Natural killer cell treated with Interleukin-12 subunit alpha and Interleukin-12 subunit beta and Interleukin-15 and Interleukin-18, amount 100 ng/mL, for 72 hours (primary cell): ENCODE measurements around the gene PFN3. TPM values are rescaled to one million over a fixed set of nuclear protein-coding genes. Genes with fewer than 3 reads are reported as not detected.
A peak's percentile ranks its signal among the peaks of the same experiment; 100 is the strongest.
"Not testable (repeated sequence)": the region's sequence is repeated elsewhere in the genome, so short reads cannot be mapped to it uniquely, and the experiment has no call there.

Source experiments
- ATAC-seq, 2 donors: fragments of 150-1000 bp; cut with Tn5 transposase in 1 of 2; sonication (Bioruptor Pico), chemical (Tn5 transposase) in 1 of 2; 2 replicates each; pipeline ENCODE4 v1.10.0; 2021
- DNase-seq: peaks from one replicate; pipeline ENCODE4 v3.0.0; 2022; ENCODE audit warnings: low spot score
- H3K27ac Mint-ChIP-seq, 2 donors: 1 replicate in 1 of 2; 2 replicates in 1 of 2; pipeline ENCODE4 v1.8.0; 2022; ENCODE audit warnings: mixed read lengths in 2 of 2, mild to moderate bottlenecking in 1 of 2, moderate library complexity in 1 of 2
- H3K27me3 Mint-ChIP-seq, 2 donors: 1 replicate in 1 of 2; 2 replicates in 1 of 2; pipeline ENCODE4 v1.8.0; 2022; ENCODE audit warnings: mixed read lengths in 2 of 2
- H3K36me3 Mint-ChIP-seq: one replicate; pipeline ENCODE4 v1.8.0; 2022; ENCODE audit warnings: mixed read lengths
- H3K4me1 Mint-ChIP-seq, 2 donors: 1 replicate in 1 of 2; 2 replicates in 1 of 2; pipeline ENCODE4 v1.8.0; 2022; ENCODE audit warnings: low read depth in 2 of 2, mixed read lengths in 2 of 2, mild to moderate bottlenecking in 1 of 2
- H3K4me3 Mint-ChIP-seq: one replicate; pipeline ENCODE4 v1.8.0; 2022; ENCODE audit warnings: mixed read lengths
- H3K9me3 Mint-ChIP-seq: 2 replicates; pipeline ENCODE4 v1.8.0; 2022; ENCODE audit warnings: mixed read lengths
- total RNA-seq, 2 donors: library from RNA; stranded (reverse); gene quantifications; one replicate each; pipeline ENCODE4 v1.2.3, GENCODE V29; 2022

PFN3 gene
- total RNA-seq, 2 donors from 2014 or later = not detected

DNA sequence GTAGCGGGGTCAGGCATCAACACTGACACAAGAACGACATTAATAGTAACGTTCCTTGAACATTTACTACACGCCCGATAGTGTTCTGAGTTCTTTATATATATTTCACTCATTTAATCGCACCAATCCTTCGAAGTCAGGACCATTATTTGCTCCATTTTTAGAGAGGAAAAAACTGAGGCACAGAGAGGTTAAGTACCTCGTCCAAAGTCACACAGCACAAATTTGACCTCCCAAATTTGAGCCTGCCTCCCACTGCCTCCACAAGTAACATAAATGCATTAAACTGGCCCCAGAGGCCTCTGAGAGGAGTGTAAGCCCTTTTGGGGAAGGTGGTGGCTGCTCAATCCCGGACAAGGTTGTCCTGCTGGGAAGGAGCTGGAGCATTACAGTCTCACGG lies 36.9 kb downstream of the PFN3 start:
- no peaks in the 10 kb centered on the region for H3K27me3 Mint-ChIP-seq
- no peak for ATAC-seq
- DNase-seq = no peak
- H3K4me3 Mint-ChIP-seq = no peak overlapping the region
- H3K27ac Mint-ChIP-seq = peak overlapping the region in 1 of 2 donors; percentile 76
- H3K4me1 Mint-ChIP-seq = peaks cover 51 to 53% of the 10 kb centered on the region in 2 donors
- H3K36me3 Mint-ChIP-seq = no peaks in the 10 kb centered on the region
- no peaks in the 10 kb centered on the region for H3K9me3 Mint-ChIP-seq

DNA sequence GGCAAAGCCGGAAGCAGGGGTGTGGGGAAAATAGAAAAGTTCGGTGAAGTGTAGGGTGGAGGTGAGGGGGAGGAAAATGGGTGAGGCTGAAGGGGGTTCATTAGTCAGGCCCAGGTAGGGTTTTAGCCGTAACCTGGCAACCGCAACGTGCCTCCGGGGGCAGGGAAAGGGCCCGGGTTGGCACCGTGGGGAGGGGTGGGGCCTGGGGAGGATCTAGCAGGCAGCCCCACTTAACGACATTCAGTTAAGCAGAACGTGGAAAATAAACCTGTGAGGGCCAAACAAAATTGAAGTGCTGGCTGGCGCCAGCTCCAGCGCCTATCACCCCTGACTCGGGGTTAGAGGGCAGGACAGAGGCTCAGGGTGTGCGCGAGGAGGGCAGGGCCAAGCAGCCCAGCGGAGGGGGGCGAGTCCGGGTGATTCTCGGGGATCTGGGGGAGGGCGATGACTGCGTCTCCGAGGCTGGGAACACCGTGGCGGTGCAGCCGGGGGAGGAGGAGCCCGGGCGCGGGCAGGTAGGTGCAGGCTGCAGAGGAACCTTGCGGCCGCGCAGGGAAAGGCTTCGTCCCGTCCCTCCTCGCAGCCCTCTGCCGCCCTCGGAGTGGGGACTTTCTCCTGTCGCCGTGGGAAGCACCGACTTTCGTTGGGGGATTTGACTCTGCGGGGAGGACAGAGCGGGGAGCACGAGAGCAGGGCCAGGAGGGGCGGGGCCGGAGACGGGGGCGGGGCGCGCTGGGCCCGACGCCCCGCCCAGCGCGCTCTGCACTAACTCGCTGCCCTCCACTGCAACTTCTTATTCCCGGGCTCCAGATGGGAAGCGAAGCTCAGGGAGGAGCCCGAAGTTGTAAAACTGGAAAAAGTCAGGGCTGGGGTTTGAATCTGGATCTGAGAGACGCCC lies 37.6 kb downstream of the PFN3 start:
- Mint-ChIP-seq H3K27ac (peak overlapping the region; percentile 47 to 72), H3K27me3 (no peaks in the 10 kb centered on the region), H3K4me3 (peak overlapping the region; percentile 79), H3K4me1 (peaks cover 54 to 55% of the 10 kb centered on the region in 2 donors), H3K36me3 (no peaks in the 10 kb centered on the region), H3K9me3 (no peaks in the 10 kb centered on the region)
- ATAC-seq (peak; percentile 70 to 87), DNase-seq (peak; percentile 89)

DNA sequence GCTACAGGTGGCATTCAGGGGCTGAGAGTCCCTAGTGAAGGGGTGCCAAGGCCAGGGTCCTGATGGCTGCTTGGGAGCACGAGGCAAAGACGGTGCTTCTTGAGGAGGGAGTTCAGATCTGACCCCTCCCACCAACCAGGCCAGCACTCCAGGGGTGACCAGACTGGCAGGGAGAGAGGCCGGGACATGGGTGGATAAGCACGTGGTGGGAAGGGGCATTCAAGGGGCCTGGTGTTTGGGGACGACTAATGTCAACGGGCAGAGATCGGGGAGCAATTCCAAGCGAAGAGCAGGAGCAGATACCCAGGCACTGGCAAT lies 38.2 kb downstream of the PFN3 start:
- H3K36me3 Mint-ChIP-seq = no peaks in the 10 kb centered on the region
- ATAC-seq (no peak), DNase-seq (no peak)
- H3K9me3 Mint-ChIP-seq = no peaks in the 10 kb centered on the region
- H3K4me3 Mint-ChIP-seq = peak overlapping the region; percentile 79
- no peaks in the 10 kb centered on the region for H3K27me3 Mint-ChIP-seq
- H3K27ac Mint-ChIP-seq = peak overlapping the region; percentile 47 to 72
- peaks cover 60 to 61% of the 10 kb centered on the region in 2 donors for H3K4me1 Mint-ChIP-seq

DNA sequence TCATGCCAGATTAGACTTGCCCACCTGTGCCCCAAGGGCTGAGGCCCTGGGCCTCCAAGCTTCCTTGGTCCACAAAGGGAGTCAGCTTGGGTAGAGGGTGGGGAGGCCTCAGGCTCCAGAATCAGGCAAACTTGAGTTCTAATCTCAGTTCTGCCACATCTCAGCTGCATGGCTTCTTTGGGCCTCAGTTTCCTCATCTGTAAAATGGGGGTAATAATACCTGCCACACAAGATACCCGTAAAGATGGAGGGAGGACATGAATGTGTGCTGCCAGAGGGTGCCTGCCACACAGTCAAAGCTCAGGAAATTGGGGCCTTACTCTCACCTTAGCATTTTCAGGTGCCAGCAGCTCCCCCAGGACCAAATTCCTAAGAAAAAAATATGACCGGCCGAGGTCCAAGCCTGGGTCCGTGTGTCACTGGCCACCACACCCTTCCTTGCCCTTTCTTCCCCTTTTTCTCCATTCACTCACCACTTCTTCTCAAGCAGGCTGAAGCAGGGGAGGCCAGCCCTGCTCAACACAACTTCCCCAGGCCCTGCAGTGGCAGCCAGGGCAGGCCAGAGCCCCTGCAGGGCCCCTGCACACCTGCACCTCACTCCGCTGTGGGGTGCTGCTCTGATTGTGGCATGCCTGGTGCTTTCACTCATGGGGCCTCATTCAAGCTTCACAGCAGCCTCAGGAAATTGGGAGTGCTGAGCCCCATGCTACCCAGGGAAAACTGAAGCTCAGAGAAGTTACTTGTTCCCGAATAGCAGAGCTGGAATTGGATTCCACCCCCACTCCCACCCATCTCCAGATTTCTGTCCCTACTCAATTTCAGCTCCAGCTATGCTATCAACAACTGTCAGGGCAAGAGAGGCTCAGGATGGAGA lies 38.8 kb downstream of the PFN3 start:
- no peak for ATAC-seq
- peak overlapping the region; percentile 47 to 72 for H3K27ac Mint-ChIP-seq
- no peak for DNase-seq
- peak overlapping the region; percentile 79 for H3K4me3 Mint-ChIP-seq
- peaks cover 66 to 67% of the 10 kb centered on the region in 2 donors for H3K4me1 Mint-ChIP-seq
- no peaks in the 10 kb centered on the region for H3K36me3 Mint-ChIP-seq
- H3K9me3 Mint-ChIP-seq = no peaks in the 10 kb centered on the region
- H3K27me3 Mint-ChIP-seq = no peaks in the 10 kb centered on the region

DNA sequence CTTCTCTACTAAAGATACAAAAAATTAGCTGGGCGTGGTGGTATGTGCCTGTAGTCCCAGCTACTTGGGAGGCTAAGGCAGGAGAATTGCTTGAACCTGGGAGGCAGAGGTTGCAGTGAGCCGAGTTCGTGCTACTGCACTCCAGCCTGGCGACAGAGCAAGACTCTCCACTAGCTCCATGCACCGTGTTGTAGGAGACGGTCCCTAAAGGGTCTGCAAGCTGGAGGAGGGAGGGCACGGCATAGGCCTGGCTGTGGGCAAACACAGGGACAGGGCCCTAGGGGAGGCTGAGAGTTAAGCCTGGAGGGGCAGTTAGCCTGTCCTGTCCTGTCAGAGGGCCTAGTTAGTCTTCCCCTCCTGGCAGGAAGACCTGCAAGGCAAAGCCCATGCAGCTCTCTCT lies 39.7 kb downstream of the PFN3 start:
- not testable (repeated sequence) for ATAC-seq, H3K4me3 Mint-ChIP-seq, H3K9me3 Mint-ChIP-seq, H3K27me3 Mint-ChIP-seq, H3K27ac Mint-ChIP-seq, H3K36me3 Mint-ChIP-seq, DNase-seq
- H3K4me1 Mint-ChIP-seq = peaks cover 73 to 75% of the 10 kb centered on the region in 2 donors

DNA sequence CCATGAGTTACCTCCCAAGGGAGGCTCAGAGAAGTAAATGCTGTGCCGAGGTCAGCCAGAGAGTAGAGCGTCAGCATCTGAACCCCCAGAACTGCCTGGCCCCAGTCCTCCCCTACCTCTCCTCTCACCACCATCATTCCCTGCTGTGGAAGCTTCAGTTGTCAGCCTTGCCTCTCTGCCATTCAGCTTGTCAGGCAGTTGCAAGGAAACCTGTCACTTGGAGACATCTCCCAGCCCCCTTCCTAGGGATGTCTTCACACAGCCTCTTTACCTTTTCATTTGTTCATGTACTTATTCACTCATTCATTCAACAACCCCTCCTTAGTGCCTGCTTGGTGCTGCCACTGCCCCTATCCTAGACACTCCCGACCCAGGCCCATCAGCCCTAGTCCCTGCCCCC lies 40.6 kb downstream of the PFN3 start:
- H3K27me3 Mint-ChIP-seq = no peaks in the 10 kb centered on the region
- no peaks in the 10 kb centered on the region for H3K9me3 Mint-ChIP-seq
- H3K4me3 Mint-ChIP-seq = peak overlapping the region; percentile 89
- H3K27ac Mint-ChIP-seq = peak overlapping the region; percentile 80 to 90
- ATAC-seq (no peak), DNase-seq (no peak)
- H3K36me3 Mint-ChIP-seq = no peaks in the 10 kb centered on the region
- peaks cover 72 to 76% of the 10 kb centered on the region in 2 donors for H3K4me1 Mint-ChIP-seq

DNA sequence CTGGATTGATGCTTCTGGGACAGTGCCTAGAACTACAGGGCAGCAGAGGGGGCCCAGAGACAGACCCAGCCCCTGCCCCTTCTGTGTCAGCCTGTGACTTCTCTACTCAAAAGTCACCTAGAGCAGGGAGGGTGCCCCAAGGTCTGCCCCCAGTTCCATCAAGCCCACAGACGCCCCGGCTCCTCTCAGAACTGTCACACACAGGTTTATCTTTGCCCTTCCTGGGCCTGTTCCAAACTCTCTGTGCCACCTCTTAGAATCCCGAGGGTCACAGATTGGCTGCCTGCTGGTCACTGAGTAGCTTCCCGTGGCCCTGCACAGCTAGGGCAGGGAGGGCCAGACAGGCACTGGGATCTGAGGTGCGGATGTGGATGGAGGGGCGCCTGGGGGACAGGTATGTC lies 41.0 kb downstream of the PFN3 start:
- ATAC-seq (no peak), DNase-seq (no peak)
- no peaks in the 10 kb centered on the region for H3K36me3 Mint-ChIP-seq
- peak overlapping the region; percentile 80 to 90 for H3K27ac Mint-ChIP-seq
- peak overlapping the region; percentile 89 for H3K4me3 Mint-ChIP-seq
- H3K27me3 Mint-ChIP-seq = no peaks in the 10 kb centered on the region
- H3K9me3 Mint-ChIP-seq = no peaks in the 10 kb centered on the region
- H3K4me1 Mint-ChIP-seq = peaks cover 72 to 76% of the 10 kb centered on the region in 2 donors

DNA sequence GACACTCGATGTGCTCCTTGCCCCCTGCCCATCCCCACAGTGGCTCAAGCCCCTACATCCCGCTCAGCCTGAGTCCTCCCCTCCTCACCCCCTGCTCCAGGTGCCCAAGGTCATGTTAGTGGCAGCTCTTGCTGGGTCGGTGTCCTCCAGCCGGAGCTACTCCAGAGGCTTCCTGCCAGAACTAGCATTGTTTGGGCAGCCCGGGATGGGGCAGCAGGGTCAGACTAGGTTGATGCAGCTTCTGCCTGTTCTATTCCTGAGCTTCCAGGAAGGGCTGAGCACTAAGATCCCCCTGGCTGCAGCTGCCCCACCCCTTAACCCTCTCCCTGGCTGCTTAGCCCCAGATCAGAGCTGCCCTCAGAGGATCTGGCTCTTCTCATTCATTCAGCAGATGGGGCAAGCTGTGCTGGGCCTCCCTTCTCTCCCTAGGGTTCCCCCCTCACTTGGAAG lies 42.1 kb downstream of the PFN3 start:
- no peak for ATAC-seq
- H3K9me3 Mint-ChIP-seq = no peaks in the 10 kb centered on the region
- H3K4me3 Mint-ChIP-seq = peak overlapping the region; percentile 89
- no peaks in the 10 kb centered on the region for H3K36me3 Mint-ChIP-seq
- H3K27ac Mint-ChIP-seq = peak overlapping the region; percentile 80 to 90
- no peaks in the 10 kb centered on the region for H3K27me3 Mint-ChIP-seq
- DNase-seq = no peak
- peaks cover 70% of the 10 kb centered on the region in 2 donors for H3K4me1 Mint-ChIP-seq

DNA sequence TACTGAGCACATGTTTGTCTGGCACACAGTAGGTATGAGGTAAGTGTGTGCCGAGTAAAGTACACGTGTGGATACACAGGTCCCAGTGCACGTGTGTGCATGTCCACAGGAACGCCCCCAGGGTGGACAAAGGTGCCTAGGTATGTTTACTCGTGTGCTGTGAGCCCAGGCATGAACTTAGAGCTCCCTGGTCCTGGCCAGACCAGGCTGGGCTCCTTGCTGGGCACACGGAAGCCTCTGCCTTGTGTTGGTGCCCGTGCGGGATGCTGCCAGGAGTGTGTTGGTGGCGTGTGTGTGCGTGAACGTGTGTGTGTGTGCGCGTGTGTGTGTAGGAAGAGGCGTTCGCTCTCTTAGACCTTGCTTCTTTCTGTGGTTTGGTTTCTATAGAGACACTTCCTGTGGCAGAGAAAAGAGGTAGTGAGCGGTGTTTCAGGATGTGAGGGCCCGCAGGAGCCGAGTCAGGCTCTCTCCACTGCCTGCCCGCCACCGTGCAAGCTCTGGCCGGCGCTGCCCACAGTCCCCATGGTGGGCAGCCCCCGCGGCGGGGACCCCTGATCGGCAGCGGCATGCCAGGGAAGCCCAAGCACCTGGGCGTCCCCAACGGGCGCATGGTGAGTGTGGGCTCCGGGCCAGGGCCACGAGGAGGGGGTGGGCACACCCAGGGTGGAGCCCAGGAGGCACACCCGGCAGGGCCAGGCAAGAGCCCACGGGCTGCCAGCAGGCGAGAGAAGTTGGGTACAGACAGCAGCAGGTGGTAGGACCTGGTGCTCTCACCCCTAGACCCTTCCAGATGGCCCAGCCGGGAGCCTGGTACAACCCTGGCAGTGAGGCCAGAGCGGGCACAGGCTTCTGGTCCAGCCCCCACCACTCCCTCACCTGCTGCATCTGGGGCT lies 42.8 kb downstream of the PFN3 start, which contains the start of gene RGS14:
Gene RGS14 (plus strand): TSS at position 466 of the 893 bp plus-strand sequence. CDS start 101 bp downstream, at position 567.
- H3K9me3 Mint-ChIP-seq = no peaks in the 10 kb centered on the region

DNA sequence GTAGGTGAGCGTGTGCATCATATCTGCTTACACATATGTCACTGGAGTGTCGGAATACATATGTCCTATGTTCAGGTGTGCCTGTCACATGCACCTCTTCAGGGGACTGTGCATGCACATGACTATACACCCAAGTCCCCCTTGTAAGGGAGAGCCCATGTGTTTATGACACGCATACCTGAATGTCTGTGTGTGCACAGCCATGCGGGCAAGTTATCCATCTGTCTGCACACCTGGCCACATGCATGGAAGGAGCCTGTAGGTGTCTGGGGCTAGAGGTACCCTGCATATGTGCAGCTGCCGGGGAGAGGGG lies 43.4 kb downstream of the PFN3 start:
- DNase-seq (no peak), ATAC-seq (no peak)
- H3K4me1 Mint-ChIP-seq = peaks cover 60 to 61% of the 10 kb centered on the region in 2 donors
- H3K36me3 Mint-ChIP-seq = no peaks in the 10 kb centered on the region
- H3K9me3 Mint-ChIP-seq = no peaks in the 10 kb centered on the region
- H3K4me3 Mint-ChIP-seq = peak overlapping the region; percentile 89
- no peaks in the 10 kb centered on the region for H3K27me3 Mint-ChIP-seq
- H3K27ac Mint-ChIP-seq = peak overlapping the region; percentile 80 to 90

More for the DNA sequence above, 42.8 kb downstream of the PFN3 start, which contains the start of gene RGS14:
- Mint-ChIP-seq H3K27me3 (no peaks in the 10 kb centered on the region), H3K4me1 (peaks cover 65 to 66% of the 10 kb centered on the region in 2 donors), H3K36me3 (no peaks in the 10 kb centered on the region), H3K27ac (peak within 1 kb of the TSS; percentile 80 to 90), H3K4me3 (peak within 1 kb of the TSS; percentile 89)
- peak; percentile 80 for DNase-seq
- ATAC-seq = peak; percentile 93 to 96

DNA sequence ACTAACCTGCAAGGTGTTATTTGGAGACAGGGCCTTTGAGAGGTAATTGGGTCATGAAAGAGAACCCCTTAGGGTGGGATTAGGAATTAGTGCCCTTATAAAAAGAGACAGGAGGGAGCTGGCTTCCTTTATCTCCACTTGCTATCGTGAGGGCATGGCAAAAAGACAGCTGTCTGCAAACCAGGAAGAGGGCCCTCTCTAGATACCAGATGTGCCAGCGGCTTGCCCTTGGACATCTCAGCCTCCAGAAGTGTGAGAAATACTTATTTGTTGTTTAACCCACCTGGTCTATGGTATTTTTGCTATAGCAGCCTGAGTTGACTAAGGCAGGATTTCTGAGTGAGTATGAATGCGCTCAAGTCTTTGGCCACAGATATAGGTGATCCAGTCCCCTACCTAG lies 43.7 kb downstream of the PFN3 start:
- Mint-ChIP-seq H3K27ac (peak overlapping the region; percentile 80 to 90), H3K27me3 (no peaks in the 10 kb centered on the region), H3K36me3 (no peaks in the 10 kb centered on the region), H3K4me3 (peak overlapping the region; percentile 89), H3K9me3 (no peaks in the 10 kb centered on the region), H3K4me1 (peaks cover 60 to 61% of the 10 kb centered on the region in 2 donors)
- no peak for DNase-seq
- ATAC-seq = no peak

DNA sequence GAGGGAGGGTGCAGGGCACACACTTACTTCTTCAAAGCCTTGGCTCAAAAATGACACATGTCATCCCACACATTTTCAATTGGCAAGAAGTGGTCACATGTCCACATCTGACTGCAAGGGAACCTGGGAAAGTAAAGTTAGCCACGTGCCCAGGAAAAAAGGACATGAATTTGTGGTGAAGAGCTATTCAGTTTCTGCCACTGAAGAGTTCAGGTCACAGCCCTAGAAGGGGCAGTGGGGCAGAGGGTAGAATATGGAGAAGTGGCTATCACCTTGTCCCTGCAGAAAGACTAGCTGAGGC lies 44.6 kb downstream of the PFN3 start:
- Mint-ChIP-seq H3K4me3 (peak overlapping the region; percentile 89), H3K9me3 (no peaks in the 10 kb centered on the region), H3K27me3 (no peaks in the 10 kb centered on the region), H3K27ac (peak overlapping the region in 1 of 2 donors; percentile 60), H3K4me1 (peaks cover 61 to 62% of the 10 kb centered on the region in 2 donors), H3K36me3 (no peaks in the 10 kb centered on the region)
- DNase-seq (no peak), ATAC-seq (no peak)

DNA sequence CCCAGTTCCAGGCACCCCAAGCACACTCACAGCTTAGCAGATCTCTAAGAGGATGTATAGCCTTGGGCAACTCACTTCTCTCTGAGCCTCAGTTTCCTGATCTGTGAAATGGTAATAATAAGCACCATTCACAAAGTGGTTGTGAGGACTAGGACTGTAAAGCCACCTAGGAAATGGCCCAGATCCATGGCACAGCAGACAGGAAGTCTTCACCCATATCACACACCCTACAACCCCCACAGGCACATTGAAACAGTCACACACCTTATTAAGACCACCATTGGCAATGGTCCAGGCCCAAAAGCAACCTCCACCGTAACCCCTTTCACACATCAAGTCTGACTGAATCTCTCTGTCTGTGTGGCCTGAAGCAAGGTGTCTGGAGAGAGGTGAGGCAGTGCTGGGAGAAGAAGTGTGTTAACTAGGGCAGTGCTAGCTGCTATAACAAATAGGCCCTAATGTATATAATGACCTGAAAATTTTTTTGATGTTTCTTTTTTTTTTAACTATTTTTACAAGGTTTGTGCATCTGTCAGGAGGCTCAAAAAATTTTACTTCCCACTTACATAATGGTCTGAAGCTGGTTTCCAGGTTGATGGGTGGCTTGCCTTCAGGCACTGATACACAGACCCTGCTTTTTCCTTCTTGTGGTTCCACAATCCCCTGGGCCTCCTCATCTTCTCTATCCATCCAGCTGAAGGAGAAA lies 45.1 kb downstream of the PFN3 start:
- Mint-ChIP-seq H3K4me3 (no peak overlapping the region), H3K27me3 (no peaks in the 10 kb centered on the region), H3K36me3 (no peaks in the 10 kb centered on the region), H3K9me3 (no peaks in the 10 kb centered on the region), H3K4me1 (peaks cover 64 to 66% of the 10 kb centered on the region in 2 donors), H3K27ac (peak overlapping the region in 1 of 2 donors; percentile 60)
- ATAC-seq = no peak
- no peak for DNase-seq
